ENCODE measurements around the gene S100A4. TPM values are rescaled to one million over a fixed set of nuclear protein-coding genes. Genes with fewer than 3 reads are reported as not detected.

S100A4 gene
- total RNA-seq, 2 donors from 2014 or later = 85.4 to 124 TPM

- H3K9me3 Mint-ChIP-seq = no peaks in the 10 kb centered on the region
- H3K27ac Mint-ChIP-seq = no peak overlapping the region
- H3K4me1 Mint-ChIP-seq (ENCODE audit: low read depth in 2 of 2) = peaks cover 64 to 69% of the 10 kb centered on the region in 2 donors
- no peaks in the 10 kb centered on the region for H3K36me3 Mint-ChIP-seq
- H3K4me3 Mint-ChIP-seq = no peak overlapping the region
- H3K27me3 Mint-ChIP-seq = no peaks in the 10 kb centered on the region
- DNase-seq (ENCODE audit: low spot score) (no peak), ATAC-seq (no peak)
These were observed 7.2 kb downstream of the S100A4 start for GRCh38 chr1:153538315-153538821.

- no peak for DNase-seq (ENCODE audit: low spot score)
- Mint-ChIP-seq H3K27ac (peak overlapping the region in 1 of 2 donors; percentile 95), H3K4me3 (peak overlapping the region; percentile 6)
These were observed 8.3 kb downstream of the S100A4 start for GRCh38 chr1:153537376-153537730.

GRCh38 chr1:153536671-153537375 lies 8.8 kb downstream of the S100A4 start:
- DNase-seq (ENCODE audit: low spot score) (no peak), ATAC-seq (no peak)
- no peaks in the 10 kb centered on the region for H3K36me3 Mint-ChIP-seq
- peak overlapping the region; percentile 93 for H3K4me3 Mint-ChIP-seq
- H3K27me3 Mint-ChIP-seq = no peaks in the 10 kb centered on the region
- H3K27ac Mint-ChIP-seq = peak overlapping the region; percentile 93 to 95
- no peaks in the 10 kb centered on the region for H3K9me3 Mint-ChIP-seq
- peaks cover 68 to 72% of the 10 kb centered on the region in 2 donors for H3K4me1 Mint-ChIP-seq (ENCODE audit: low read depth in 2 of 2)

More at GRCh38 chr1:153537376-153537730, 8.3 kb downstream of the S100A4 start:
- no peaks in the 10 kb centered on the region for H3K9me3 Mint-ChIP-seq
- no peaks in the 10 kb centered on the region for H3K36me3 Mint-ChIP-seq
- no peaks in the 10 kb centered on the region for H3K27me3 Mint-ChIP-seq
- ATAC-seq = no peak
- H3K4me1 Mint-ChIP-seq (ENCODE audit: low read depth in 2 of 2) = peaks cover 64 to 69% of the 10 kb centered on the region in 2 donors

- Mint-ChIP-seq H3K36me3 (no peaks in the 10 kb centered on the region), H3K27me3 (no peaks in the 10 kb centered on the region), H3K9me3 (no peaks in the 10 kb centered on the region), H3K4me3 (peak overlapping the region; percentile 93), H3K27ac (peak overlapping the region; percentile 93 to 95), H3K4me1 (ENCODE audit: low read depth in 2 of 2) (peaks cover 65 to 72% of the 10 kb centered on the region in 2 donors)
- DNase-seq (ENCODE audit: low spot score) (peak; percentile 91), ATAC-seq (peak; percentile 88 to 92)
These were observed 9.5 kb downstream of the S100A4 start for GRCh38 chr1:153536012-153536670.

GRCh38 chr1:153535242-153536011 lies 10.2 kb downstream of the S100A4 start, which contains the start of gene S100A6:
S100A6 (minus strand) TSS chr1:153535991; CDS start chr1:153535339, 652 bp downstream.
- ATAC-seq (peak in 1 of 2 donors; percentile 35), DNase-seq (ENCODE audit: low spot score) (no peak)
- Mint-ChIP-seq H3K36me3 (no peaks in the 10 kb centered on the region), H3K9me3 (no peaks in the 10 kb centered on the region), H3K27ac (peak within 1 kb of the TSS; percentile 93 to 95), H3K4me3 (peak within 1 kb of the TSS; percentile 93), H3K27me3 (no peaks in the 10 kb centered on the region), H3K4me1 (ENCODE audit: low read depth in 2 of 2) (peaks cover 62 to 70% of the 10 kb centered on the region in 2 donors)

- H3K36me3 Mint-ChIP-seq = no peaks in the 10 kb centered on the region
These were observed 10.7 kb downstream of the S100A4 start for GRCh38 chr1:153534925-153535241.

GRCh38 chr1:153534226-153534924 lies 11.2 kb downstream of the S100A4 start:
- no peak for ATAC-seq
- Mint-ChIP-seq H3K4me3 (peak overlapping the region; percentile 93), H3K27ac (peak overlapping the region; percentile 93 to 95), H3K36me3 (no peaks in the 10 kb centered on the region), H3K9me3 (no peaks in the 10 kb centered on the region), H3K27me3 (no peaks in the 10 kb centered on the region), H3K4me1 (ENCODE audit: low read depth in 2 of 2) (peaks cover 51 to 59% of the 10 kb centered on the region in 2 donors)
- DNase-seq (ENCODE audit: low spot score) = no peak

More at GRCh38 chr1:153534925-153535241, 10.7 kb downstream of the S100A4 start:
- H3K4me1 Mint-ChIP-seq (ENCODE audit: low read depth in 2 of 2) = peaks cover 56 to 64% of the 10 kb centered on the region in 2 donors
- no peak for DNase-seq (ENCODE audit: low spot score)
- H3K27ac Mint-ChIP-seq = peak overlapping the region; percentile 93 to 95
- H3K27me3 Mint-ChIP-seq = no peaks in the 10 kb centered on the region
- ATAC-seq = no peak
- no peaks in the 10 kb centered on the region for H3K9me3 Mint-ChIP-seq
- H3K4me3 Mint-ChIP-seq = peak overlapping the region; percentile 93

GRCh38 chr1:153533689-153534201 lies 11.9 kb downstream of the S100A4 start:
- Mint-ChIP-seq H3K4me1 (ENCODE audit: low read depth in 2 of 2) (peaks cover 51 to 59% of the 10 kb centered on the region in 2 donors), H3K4me3 (peak overlapping the region; percentile 93), H3K27ac (peak overlapping the region; percentile 93 to 95), H3K36me3 (no peaks in the 10 kb centered on the region), H3K9me3 (no peaks in the 10 kb centered on the region), H3K27me3 (no peaks in the 10 kb centered on the region)
- no peak for ATAC-seq
- DNase-seq (ENCODE audit: low spot score) = no peak

GRCh38 chr1:153532769-153533599 lies 12.6 kb downstream of the S100A4 start:
- DNase-seq (ENCODE audit: low spot score) (peak; percentile 72), ATAC-seq (peak in 1 of 2 donors; percentile 5)
- no peaks in the 10 kb centered on the region for H3K36me3 Mint-ChIP-seq
- H3K4me1 Mint-ChIP-seq (ENCODE audit: low read depth in 2 of 2) = peaks cover 51 to 59% of the 10 kb centered on the region in 2 donors
- no peaks in the 10 kb centered on the region for H3K27me3 Mint-ChIP-seq
- no peaks in the 10 kb centered on the region for H3K9me3 Mint-ChIP-seq
- peak overlapping the region; percentile 93 to 95 for H3K27ac Mint-ChIP-seq
- H3K4me3 Mint-ChIP-seq = peak overlapping the region; percentile 93

GRCh38 chr1:153532181-153532580 lies 13.4 kb downstream of the S100A4 start:
- Mint-ChIP-seq H3K36me3 (no peaks in the 10 kb centered on the region), H3K4me3 (peak overlapping the region; percentile 93), H3K9me3 (no peaks in the 10 kb centered on the region), H3K4me1 (ENCODE audit: low read depth in 2 of 2) (peaks cover 51 to 59% of the 10 kb centered on the region in 2 donors), H3K27ac (peak overlapping the region; percentile 93 to 95), H3K27me3 (no peaks in the 10 kb centered on the region)
- ATAC-seq (peak; percentile 55 to 68), DNase-seq (ENCODE audit: low spot score) (no peak)

- H3K4me3 Mint-ChIP-seq = peak overlapping the region; percentile 93
- peak overlapping the region; percentile 93 to 95 for H3K27ac Mint-ChIP-seq
- ATAC-seq (no peak), DNase-seq (ENCODE audit: low spot score) (no peak)
- H3K9me3 Mint-ChIP-seq = no peaks in the 10 kb centered on the region
- H3K4me1 Mint-ChIP-seq (ENCODE audit: low read depth in 2 of 2) = peaks cover 47 to 55% of the 10 kb centered on the region in 2 donors
- no peaks in the 10 kb centered on the region for H3K27me3 Mint-ChIP-seq
- H3K36me3 Mint-ChIP-seq = no peaks in the 10 kb centered on the region
These were observed 14.0 kb downstream of the S100A4 start for GRCh38 chr1:153531638-153532037.

GRCh38 chr1:153527683-153528040 lies 17.9 kb downstream of the S100A4 start:
- Mint-ChIP-seq H3K4me3 (no peak overlapping the region), H3K4me1 (ENCODE audit: low read depth in 2 of 2) (peaks cover 16 to 20% of the 10 kb centered on the region in 2 donors), H3K9me3 (no peaks in the 10 kb centered on the region), H3K27me3 (peaks cover 0 to under 1% of the 10 kb centered on the region in 2 donors), H3K27ac (no peak overlapping the region), H3K36me3 (no peaks in the 10 kb centered on the region)
- ATAC-seq (no peak), DNase-seq (ENCODE audit: low spot score) (no peak)
